GM19193 (cell line): ENCODE measurements around the gene BANK1.

Source experiments
- POLR2A ChIP-seq: IDR thresholded peaks from 4 replicates; pipeline ENCODE4 v1.6.1; 2011; ENCODE audit not compliant: insufficient read depth, insufficient read length; ENCODE audit errors: extremely low read depth

Gene BANK1

GRCh38 chr4:101794806-101795205, 4.3 kb downstream of the BANK1 start:
- TF ChIP-seq POLR2A: no peak

GRCh38 chr4:101795704-101796103, 5.2 kb downstream of the BANK1 start:
- TF ChIP-seq POLR2A: no peak

DNA sequence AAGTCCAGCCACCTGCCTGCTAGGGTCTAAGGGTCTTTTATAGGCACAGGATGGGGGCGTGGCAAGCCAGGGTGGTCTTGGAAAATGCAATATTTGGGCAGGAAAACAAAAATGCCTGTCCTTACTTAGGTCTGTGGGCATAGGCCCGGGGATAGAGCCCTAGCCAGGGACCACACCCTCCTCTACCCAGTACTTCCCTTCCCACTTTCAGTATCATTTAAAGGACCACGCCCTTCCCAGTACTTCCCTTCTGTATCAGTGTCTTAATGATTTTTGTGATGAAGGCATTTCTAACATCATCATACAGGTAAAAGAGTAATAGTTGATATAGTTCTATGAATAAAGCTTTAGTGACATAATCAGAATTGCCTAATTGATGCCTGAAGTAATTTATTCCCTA, 11.4 kb downstream of the BANK1 start:
- no peak for TF ChIP-seq POLR2A

DNA sequence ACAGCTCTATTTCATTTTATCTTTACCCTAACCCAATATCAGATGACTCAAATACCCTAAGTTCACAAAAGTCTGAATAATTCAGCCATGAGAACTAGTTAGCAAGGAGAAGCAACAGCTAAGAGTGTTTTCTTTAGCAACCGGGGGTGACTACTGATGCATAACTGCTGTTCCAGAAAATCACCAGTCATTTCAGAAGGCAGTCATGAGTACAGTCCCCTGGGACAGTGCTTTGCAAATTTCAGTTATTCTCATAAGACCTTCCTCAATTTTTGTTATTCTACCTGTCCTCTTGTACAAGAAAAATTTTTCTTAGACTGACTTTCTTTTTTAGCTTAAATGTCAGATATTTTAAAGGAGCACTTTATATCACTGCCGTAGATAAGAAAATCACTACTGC, 16.4 kb downstream of the BANK1 start:
- no peak for TF ChIP-seq POLR2A

DNA sequence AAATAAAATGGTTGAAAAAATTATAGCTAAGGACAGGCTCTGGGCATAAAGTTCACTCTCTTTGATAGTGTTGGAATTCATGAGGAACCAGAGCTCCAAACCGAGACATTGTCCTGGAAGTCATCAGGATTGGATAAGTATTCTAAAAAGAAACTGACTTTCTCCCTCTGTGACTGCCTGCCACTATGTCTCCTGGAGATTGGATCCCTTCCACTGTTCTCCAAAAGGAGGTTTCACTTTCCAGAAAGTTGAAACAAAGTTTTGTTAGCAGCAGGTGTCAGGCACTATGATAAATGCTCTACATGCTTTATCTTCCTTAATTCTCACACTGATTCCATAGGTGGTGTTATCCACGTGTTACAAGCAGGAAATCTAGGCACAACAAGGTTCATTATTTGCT, 16.8 kb downstream of the BANK1 start:
- no peak for TF ChIP-seq POLR2A

GRCh38 chr4:101813604-101814003, 23.1 kb downstream of the BANK1 start:
- TF ChIP-seq POLR2A: no peak

DNA sequence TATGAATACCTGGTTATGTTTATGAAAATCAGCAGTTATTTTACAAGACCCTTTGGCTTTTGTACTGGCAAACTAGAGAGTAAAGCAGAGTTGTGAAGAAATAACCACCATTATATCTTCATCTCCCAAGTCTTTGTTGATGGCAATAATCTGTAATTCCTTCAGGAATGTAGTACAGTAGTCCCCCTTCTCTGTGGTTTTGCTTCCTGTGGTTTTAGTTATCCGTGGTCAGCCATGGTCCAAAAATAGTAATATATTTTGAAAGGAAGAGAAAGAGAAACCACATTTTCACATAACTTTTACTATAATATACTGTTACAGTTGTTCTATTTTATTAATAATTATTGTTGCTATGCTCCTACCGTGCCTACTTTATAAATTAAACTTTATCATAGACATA, 27.8 kb downstream of the BANK1 start:
- no peak for TF ChIP-seq POLR2A

GRCh38 chr4:101823864-101824263, 33.3 kb downstream of the BANK1 start:
- no peak for TF ChIP-seq POLR2A

DNA sequence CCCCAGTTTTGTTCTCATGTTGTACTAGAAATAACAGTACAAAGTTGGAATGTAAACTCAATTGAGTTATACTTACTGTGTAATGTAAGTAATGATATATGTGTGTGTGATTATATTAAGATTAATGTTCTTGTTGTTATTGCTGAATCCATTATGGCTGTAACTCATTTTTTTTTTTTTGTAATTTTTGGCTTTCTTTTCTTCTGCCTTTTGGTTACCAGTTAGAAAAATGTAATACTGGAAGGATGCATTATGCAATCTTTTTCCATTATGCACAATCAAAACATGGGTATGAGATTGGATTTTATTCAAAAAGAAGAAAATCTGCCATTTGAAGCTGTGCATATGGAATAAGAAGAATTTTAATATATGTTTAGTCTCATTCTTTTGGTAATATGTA, 34.0 kb downstream of the BANK1 start:
- no peak for TF ChIP-seq POLR2A

GRCh38 chr4:101825953-101826352, 35.4 kb downstream of the BANK1 start:
- TF ChIP-seq POLR2A: no peak

DNA sequence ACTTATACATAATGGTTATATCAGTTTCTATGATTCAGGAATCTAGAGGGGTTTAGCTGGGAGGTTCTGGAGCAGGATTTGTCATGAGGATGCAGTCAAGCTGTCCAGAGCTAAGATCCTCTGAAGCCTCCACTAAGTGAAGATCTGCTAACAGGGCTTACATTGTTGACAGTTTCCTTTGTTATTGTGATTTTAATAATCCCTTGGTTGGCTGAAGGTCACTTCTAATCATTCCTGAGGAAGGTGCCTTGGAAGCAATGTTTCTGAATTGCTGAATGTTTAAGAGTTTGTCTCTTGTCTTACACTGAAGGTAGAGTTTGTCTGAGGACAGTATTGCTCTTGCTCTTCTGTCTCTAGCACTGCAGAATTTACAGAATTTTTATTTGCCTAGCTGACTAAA, 41.3 kb downstream of the BANK1 start:
- no peak for TF ChIP-seq POLR2A

DNA sequence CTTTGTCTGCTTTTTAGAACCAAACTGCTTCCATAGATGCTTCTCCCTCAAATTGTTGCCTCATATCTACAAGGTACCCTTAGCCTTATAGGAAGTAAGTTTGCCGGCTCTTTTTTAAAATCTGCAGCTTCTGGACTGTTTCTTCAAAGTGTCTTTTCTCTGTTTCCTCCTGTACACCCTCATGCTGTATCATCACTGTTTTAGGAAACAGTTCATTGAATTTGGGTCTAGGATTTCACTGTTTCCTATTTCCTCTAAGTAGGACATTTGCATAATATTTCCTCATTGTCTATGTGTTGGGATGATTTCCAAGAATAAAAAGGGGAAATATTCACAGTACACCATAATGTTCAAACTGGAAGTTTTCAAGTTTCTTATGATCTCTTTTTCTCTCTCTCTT, 43.0 kb downstream of the BANK1 start:
- no peak for TF ChIP-seq POLR2A

- TF ChIP-seq POLR2A: no peak
These were observed 44.8 kb downstream of the BANK1 start for GRCh38 chr4:101835121-101835904.

DNA sequence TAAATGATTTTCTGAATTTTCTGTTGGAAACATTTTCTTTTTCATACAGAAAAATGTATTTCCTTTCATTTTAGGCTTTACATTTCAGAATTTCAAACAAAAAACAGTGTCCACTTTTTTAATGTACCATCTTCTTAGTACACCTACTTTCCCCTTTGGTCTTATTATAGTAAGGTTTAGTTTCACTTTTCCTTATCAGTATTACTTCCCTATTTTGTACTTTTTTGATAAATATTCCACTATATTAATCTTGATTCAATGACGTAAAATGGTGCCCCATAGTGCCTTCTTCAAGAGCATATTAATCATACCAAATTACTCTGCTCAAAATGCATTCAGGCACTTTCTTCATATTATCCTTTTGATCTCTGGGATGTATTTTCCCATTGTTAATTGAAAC, 52.5 kb downstream of the BANK1 start:
- no peak for TF ChIP-seq POLR2A

DNA sequence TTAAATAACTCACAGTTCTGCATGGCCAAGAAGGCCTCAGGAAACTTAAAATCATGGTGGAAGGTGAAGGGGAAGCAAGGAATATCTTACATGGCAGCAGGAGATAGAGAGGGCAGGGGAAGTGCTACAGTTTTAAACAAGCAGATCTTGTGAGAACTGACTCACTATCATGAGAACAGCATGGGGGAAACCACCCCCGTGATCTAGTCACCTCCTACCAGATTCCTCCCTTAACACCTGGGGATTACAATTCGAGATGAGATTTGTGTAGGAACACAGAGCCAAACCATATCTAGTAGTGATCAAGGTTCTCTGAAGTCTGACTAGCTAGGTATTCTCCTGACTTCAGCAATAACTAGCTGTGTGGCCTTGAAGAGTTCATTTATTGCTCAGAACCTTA, 56.0 kb downstream of the BANK1 start:
- no peak for TF ChIP-seq POLR2A

DNA sequence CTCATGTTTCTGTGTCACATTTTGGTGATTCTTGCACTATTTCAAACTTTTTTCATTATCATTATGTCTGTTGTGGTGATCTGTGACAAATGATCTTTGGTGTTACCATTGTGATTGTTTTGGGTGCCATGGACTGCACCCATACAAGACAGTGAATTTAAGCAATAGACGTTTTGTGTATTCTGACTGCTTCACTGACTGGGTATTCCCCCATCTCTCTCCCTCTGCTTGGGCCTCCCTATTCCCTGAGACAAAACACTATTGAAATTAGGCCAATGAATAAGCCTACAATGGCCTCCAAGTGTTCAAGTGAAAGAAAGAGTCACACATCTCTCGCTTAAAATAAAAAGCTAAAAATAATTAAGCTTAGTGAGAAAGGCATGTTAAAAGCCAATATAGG, 60.2 kb downstream of the BANK1 start:
- no peak for TF ChIP-seq POLR2A

- TF ChIP-seq POLR2A: no peak
These were observed 61.1 kb downstream of the BANK1 start for GRCh38 chr4:101851672-101852071.
